K562 (cell line): ENCODE results near the gene PCDHA10. TPM values are rescaled to one million over a fixed set of nuclear protein-coding genes. Genes with fewer than 3 reads are reported as not detected.

Experiments used
- ATAC-seq: fragments of 200-7000 bp; cut with Tn5 transposase; 3 replicates; pipeline ENCODE4 v1.9.1; 2020; ENCODE audit warnings: moderate library complexity
- BruUV-seq: library from RNA; stranded (reverse); fragments of 400-500 nt; replicated peaks from 2 replicates; lab custom pipeline; 2021; lab: Mats Ljungman, UMichigan
- CTCF ChIA-PET: fragments of 300-600 bp; formaldehyde crosslinking; extraction: SDS; loops from one replicate; lab custom pipeline; 2021; ENCODE audit warnings: low intra/inter-chr PET ratio; lab: Yijun Ruan, JAX
- POLR2A ChIA-PET: fragments of 300-600, 350-650 bp; sonication (Branson Sonifier 250); formaldehyde crosslinking; extraction: SDS; loops from one replicate; lab custom pipeline; 2021; ENCODE audit warnings: antibody characterized with exemption, inconsistent platforms; lab: Yijun Ruan, JAX
- DNase-seq, 4 experiments: peaks; one replicate each; pipeline versions ENCODE4 v3.0.0 to v3.0.0-alpha.2; 2011 to 2018; ENCODE audit warnings: low spot score in 3 of 4, mixed read lengths in 3 of 4; ENCODE audit errors: extremely low read depth in 1 of 4
- FAIRE-seq: peaks from 2 replicates; lab custom pipeline; 2011; peaks lifted over from hg19 to GRCh38; lab: Jason Lieb, UNC
- H2AFZ ChIP-seq: 2 replicates; pipeline ENCODE4 v1.6.0; 2011; ENCODE audit warnings: low read depth, low read length, control low read depth, inconsistent platforms
- H3K27ac ChIP-seq: fragments of 200-600 bp; 3 replicates; pipeline ENCODE4 v1.8.0; 2011; ENCODE audit warnings: low read depth, mild to moderate bottlenecking, control low read depth, inconsistent platforms, low read length, moderate library complexity, mixed read lengths; ENCODE audit errors: extremely low read depth
- H3K27me3 ChIP-seq, 2 experiments: fragments of 300-600 bp in 1 of 2; 2 replicates in 1 of 2; 3 replicates in 1 of 2; pipeline versions ENCODE4 v1.6.0 to v1.8.0; 2011; ENCODE audit warnings: inconsistent platforms in 2 of 2, low read length in 2 of 2, mild to moderate bottlenecking in 1 of 2, mixed read lengths in 1 of 2, moderate library complexity in 1 of 2; ENCODE audit not compliant: control insufficient read depth in 2 of 2, insufficient read depth in 2 of 2
- H3K36me3 ChIP-seq: fragments of 300-600 bp; 3 replicates; pipeline ENCODE4 v1.8.0; 2011; ENCODE audit warnings: mild to moderate bottlenecking, low read length, inconsistent platforms; ENCODE audit not compliant: control insufficient read depth, insufficient read depth
- H3K4me1 ChIP-seq, 2 experiments: fragments of 200-600 bp in 1 of 2; replicated peaks in 1 of 2; 2 replicates in 1 of 2; 3 replicates in 1 of 2; pipeline versions ENCODE4 v1.5.1 to v1.8.0; 2011; ENCODE audit warnings: inconsistent platforms in 2 of 2, low read length in 2 of 2, mild to moderate bottlenecking in 1 of 2, mixed read lengths in 1 of 2, moderate library complexity in 1 of 2; ENCODE audit not compliant: control insufficient read depth in 2 of 2, insufficient read depth in 2 of 2
- H3K4me2 ChIP-seq: 2 replicates; pipeline ENCODE4 v1.6.1; 2011; ENCODE audit warnings: low read length, control low read depth, inconsistent platforms, mixed read lengths; ENCODE audit not compliant: insufficient read depth
- H3K4me3 ChIP-seq: fragments of 200-600 bp; sonication (generic), shearing (Covaris generic); 2 replicates; pipeline ENCODE4 v1.5.1; 2016; ENCODE audit warnings: control low read depth, inconsistent platforms
- H3K79me2 ChIP-seq: fragments of 200-600 bp; 3 replicates; pipeline ENCODE4 v1.8.0; 2011; ENCODE audit warnings: low read length, inconsistent platforms; ENCODE audit not compliant: control insufficient read depth, insufficient read depth
- H3K9ac ChIP-seq, 2 experiments: 2 replicates each; pipeline versions ENCODE4 v1.6.0 to v1.6.1; 2011; ENCODE audit warnings: low read depth in 2 of 2, low read length in 2 of 2, control low read depth in 1 of 2, inconsistent platforms in 1 of 2, mild to moderate bottlenecking in 1 of 2, mixed read lengths in 1 of 2; ENCODE audit not compliant: insufficient read depth in 1 of 2
- H3K9me1 ChIP-seq: one replicate; pipeline ENCODE4 v1.6.0; 2011; ENCODE audit warnings: inconsistent platforms, mild to moderate bottlenecking, low read length, moderate library complexity; ENCODE audit not compliant: control insufficient read depth, insufficient read depth
- H3K9me3 ChIP-seq: replicated peaks from 2 replicates; pipeline ENCODE4 v1.5.1; 2011; ENCODE audit warnings: low read depth, low read length, inconsistent platforms; ENCODE audit not compliant: control insufficient read depth, insufficient read depth
- H4K20me1 ChIP-seq: replicated peaks from 2 replicates; pipeline ENCODE4 v1.6.1; 2011; ENCODE audit warnings: low read length, inconsistent platforms, mixed read lengths; ENCODE audit not compliant: control insufficient read depth, insufficient read depth
- ARHGAP35 ChIP-seq: fragments of 450-650 bp; IDR thresholded peaks from 2 replicates; pipeline ENCODE4 v1.6.1; 2018; ENCODE audit not compliant: partially characterized antibody
- BRF1 ChIP-seq: IDR thresholded peaks from 3 replicates; pipeline ENCODE4 v1.6.1; 2011; ENCODE audit warnings: borderline replicate concordance, mild to moderate bottlenecking; ENCODE audit not compliant: insufficient read length; ENCODE audit errors: extremely low read depth
- CBFB ChIP-seq: sonication (generic); formaldehyde crosslinking; IDR thresholded peaks from 2 replicates; pipeline ENCODE4 v1.4.0; 2020; ENCODE audit warnings: mild to moderate bottlenecking, missing genetic modification reagents
- CLOCK ChIP-seq: fragments of 250-450 bp; sonication (Bioruptor Pico); IDR thresholded peaks from 2 replicates; pipeline ENCODE4 v1.4.0; 2020; ENCODE audit warnings: mild to moderate bottlenecking, moderate library complexity, borderline replicate concordance
- CSDE1 ChIP-seq, 2 experiments: fragments of 450-650 bp; IDR thresholded peaks; 2 replicates each; pipeline ENCODE4 v1.6.1; 2016; ENCODE audit warnings: mild to moderate bottlenecking in 1 of 2
- EHMT2 ChIP-seq: fragments of 450-650 bp; IDR thresholded peaks from 2 replicates; pipeline ENCODE4 v1.6.1; 2018; ENCODE audit warnings: antibody characterized with exemption
- KLF16 ChIP-seq: IDR thresholded peaks from 2 replicates; pipeline ENCODE4 v1.6.1; 2016; ENCODE audit warnings: antibody characterized with exemption
- MCM2 ChIP-seq: fragments of 450-650 bp; IDR thresholded peaks from 2 replicates; pipeline ENCODE4 v1.6.1; 2017; ENCODE audit warnings: low read depth, mild to moderate bottlenecking
- MTA3 ChIP-seq: fragments of 450-650 bp; formaldehyde crosslinking; IDR thresholded peaks from 2 replicates; pipeline ENCODE4 v1.6.1; 2017; ENCODE audit warnings: mild to moderate bottlenecking, borderline replicate concordance
- SRF ChIP-seq, 2 experiments: fragments of 250-450, 450-650 bp in 1 of 2; sonication (Bioruptor Pico) in 1 of 2; sonication (generic) in 1 of 2; formaldehyde crosslinking; IDR thresholded peaks; 2 replicates each; pipeline versions ENCODE4 v1.5.0 to v1.5.1; 2020 to 2022; ENCODE audit warnings: mild to moderate bottlenecking in 1 of 2, missing genetic modification reagents in 1 of 2
- SRSF1 ChIP-seq: fragments of 200-400 bp; formaldehyde crosslinking; IDR thresholded peaks from 2 replicates; pipeline ENCODE4 v1.6.1; 2017; ENCODE audit warnings: mild to moderate bottlenecking, low read depth, low read length, moderate library complexity
- SRSF3 ChIP-seq: fragments of 200-400 bp; formaldehyde crosslinking; IDR thresholded peaks from 2 replicates; pipeline ENCODE4 v1.6.1; 2016; ENCODE audit warnings: mild to moderate bottlenecking, low read length, moderate library complexity; ENCODE audit not compliant: insufficient read depth
- ZFX ChIP-seq: sonication (generic); formaldehyde crosslinking; IDR thresholded peaks from 2 replicates; pipeline ENCODE4 v1.8.0; 2022; ENCODE audit warnings: mild to moderate bottlenecking, missing genetic modification reagents, moderate library complexity
- ZNF431 ChIP-seq: sonication (generic); formaldehyde crosslinking; IDR thresholded peaks from 2 replicates; pipeline ENCODE4 v1.8.0; 2022; ENCODE audit warnings: mild to moderate bottlenecking, missing genetic modification reagents
- ZNF609 ChIP-seq: sonication (generic); formaldehyde crosslinking; IDR thresholded peaks from 2 replicates; pipeline ENCODE4 v1.8.1; 2023; ENCODE audit warnings: missing genetic modification reagents, mild to moderate bottlenecking, borderline replicate concordance
- ZNF707 ChIP-seq: fragments of 250-450 bp; sonication (Bioruptor Pico); conservative IDR thresholded peaks from 2 replicates; pipeline ENCODE4 v1.8.0; 2022; ENCODE audit warnings: inconsistent platforms, mild to moderate bottlenecking, moderate library complexity
- WGBS: fragments of 100-300 bp; shearing (Covaris generic); methylation state at CpG from one replicate; pipeline ENCODE4 v1.1.6; 2016; ENCODE audit warnings: low coverage, mixed read lengths; ENCODE audit not compliant: insufficient coverage; ENCODE audit errors: missing lambda C conversion rate; 5-methylcytosine and 5-hydroxymethylcytosine counted together
- in situ Hi-C: fragments of 300-500 bp; cut with MboI; formaldehyde crosslinking; loops from 4 replicates; pipeline ENCODE4 v1.15.0; 2018; ENCODE audit warnings: inconsistent platforms, mixed read lengths
- intact Hi-C: fragments of 100-400 bp; cut with micrococcal nuclease; formaldehyde crosslinking; loops from 2 replicates; pipeline ENCODE4 v1.14.2; 2022
- polyA plus RNA-seq, 8 experiments: library from polyadenylated mRNA; depleted of rRNA in 4 of 8; stranded (reverse) in 5 of 8; unstranded in 3 of 8; fragments of >200 nt; fragmentation: Nextera tagmentation in 2 of 8; fragmentation: Illumina TruSeq in 1 of 8; extraction: Ambion mirVana in 2 of 8; extraction: Trizol in 1 of 8; gene quantifications; 2 replicates each; pipeline versions ENCODE4 v1.2.1 to v1.2.3, GENCODE V29; 2011 to 2014; ENCODE audit warnings: inconsistent platforms in 1 of 8, missing spikeins in 1 of 8
- total RNA-seq, 7 experiments: library from RNA; depleted of rRNA in 6 of 7; stranded (reverse); fragments of >200 nt in 6 of 7; fragmentation: Illumina TruSeq in 2 of 7; extraction: Trizol in 2 of 7; gene quantifications; 2 replicates each; pipeline versions ENCODE4 v1.2.1 to v1.2.3, GENCODE V29; 2011 to 2021; ENCODE audit warnings: low replicate concordance in 1 of 7

The PCDHA10 gene
- total and polyA plus RNA-seq, 9 of the 15 experiments (the other 6 are each of a cell fraction or from before 2014, with no cell fraction given), result not detected

- Histone ChIP-seq H3K36me3 (no peaks in the 10 kb centered on the region), H2AFZ (no peak overlapping the region), H3K9me1 (no peaks in the 10 kb centered on the region), H3K9me3 (no peaks in the 10 kb centered on the region), H3K9ac (no peak overlapping the region), H3K79me2 (no peaks in the 10 kb centered on the region), H3K27me3 (no peaks in the 10 kb centered on the region), H3K4me2 (no peak overlapping the region), H3K4me3 (no peak overlapping the region), H4K20me1 (no peaks in the 10 kb centered on the region), H3K27ac (no peak overlapping the region), H3K4me1 (no peaks in the 10 kb centered on the region)
- FAIRE-seq, result no peak
- DNase-seq, result no peak
- in situ Hi-C loops (no loop called here), intact Hi-C loops (loop anchor here (5.0 kb wide), 1 partner anchor 173 kb away; no protein-coding TSS in a partner anchor)
- ATAC-seq, result no peak
- BruUV-seq, result no TSS peak
- POLR2A ChIA-PET, result interaction anchor here (0.6 kb wide), 1 partner anchor 12 kb away, joined by 3 read pairs; no protein-coding TSS in a partner anchor
- 4% methylated on average over 5 of the region's 5 CpGs for WGBS
- CTCF ChIA-PET, result no interaction called here
- TF ChIP-seq SRF (CRISPR knock-in tag; IDR thresholded peaks at IDR 0.05) (no peak), MCM2 (no peak), ZNF707 (CRISPR knock-in tag) (no peak), CLOCK (CRISPR knock-in tag) (no peak), MTA3 (no peak), KLF16 (no peak), SRSF3 (no peak), CBFB (no peak), ZNF609 (no peak), ZNF431 (CRISPR knock-in tag) (no peak), EHMT2 (no peak), ZFX (CRISPR knock-in tag) (no peak), SRSF1 (no peak), ARHGAP35 (no peak), BRF1 (no peak), CSDE1 (IDR thresholded peaks at IDR 0.05) (no peak)
- TF ChIP-seq, all 486 proteins: peak for 0
These were observed 13.8 kb downstream of the PCDHA10 start for GRCh38 chr5:140869555-140869886.
